ENCODE results near the gene PTGES.

Gene PTGES

GRCh38 chr9:129736334-129736733 lies 16.5 kb downstream of the PTGES start:
- no peak for TF ChIP-seq CTCF (IDR thresholded peaks at IDR 0.05; ENCODE audit: low read depth, low read length, missing control alignments)
- in situ Hi-C loops (cut with HindIII; ENCODE audit: low pct_ligation_motif_present, low sequenced_read_pairs): no loop called here
- no peak for DNase-seq

GRCh38 chr9:129735546-129735945 lies 17.3 kb downstream of the PTGES start:
- no peak for DNase-seq
- H3K27me3 ChIP-seq (replicated peaks): no peaks in the 10 kb centered on the region
- in situ Hi-C loops (cut with HindIII; ENCODE audit: low pct_ligation_motif_present, low sequenced_read_pairs): no loop called here
- H3K36me3 ChIP-seq (replicated peaks): peaks cover 16% of the 10 kb centered on the region
- no peak for TF ChIP-seq CTCF (IDR thresholded peaks at IDR 0.05; ENCODE audit: low read depth, low read length, missing control alignments)
- no peak overlapping the region for H3K27ac ChIP-seq
- no peak overlapping the region for H3K4me3 ChIP-seq (ENCODE audit: low read depth, low read length)

More at GRCh38 chr9:129736334-129736733, 16.5 kb downstream of the PTGES start:
- Histone ChIP-seq H3K36me3 (replicated peaks) (peaks cover 24% of the 10 kb centered on the region), H3K27ac (no peak overlapping the region), H3K27me3 (replicated peaks) (no peaks in the 10 kb centered on the region), H3K4me3 (ENCODE audit: low read depth, low read length) (no peak overlapping the region)

DNA sequence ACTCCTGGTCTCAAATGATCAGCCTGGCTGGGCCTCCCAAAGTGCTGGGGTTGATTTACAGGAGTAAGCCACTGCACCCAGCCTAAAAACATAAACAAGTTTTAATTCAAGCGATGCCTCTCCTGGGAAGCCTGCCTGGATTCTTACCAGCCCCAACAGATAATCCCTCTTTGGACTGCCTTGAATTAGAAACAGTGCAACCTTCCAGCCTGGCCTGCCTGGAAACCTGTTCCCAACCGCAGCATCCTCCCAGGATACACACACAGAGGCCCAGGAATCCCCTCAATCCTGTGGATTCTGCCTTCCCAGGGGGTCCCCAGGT lies 19.2 kb downstream of the PTGES start:
- Histone ChIP-seq H3K36me3 (replicated peaks) (peaks cover 6% of the 10 kb centered on the region), H3K27me3 (replicated peaks) (no peaks in the 10 kb centered on the region), H3K4me3 (ENCODE audit: low read depth, low read length) (no peak overlapping the region), H3K27ac (no peak overlapping the region)
- TF ChIP-seq CTCF (IDR thresholded peaks at IDR 0.05; ENCODE audit: low read depth, low read length, missing control alignments): no peak
- DNase-seq: no peak
- in situ Hi-C loops (cut with HindIII; ENCODE audit: low pct_ligation_motif_present, low sequenced_read_pairs): no loop called here

- H3K27me3 ChIP-seq (replicated peaks): no peaks in the 10 kb centered on the region
- H3K36me3 ChIP-seq (replicated peaks): peaks cover 1% of the 10 kb centered on the region
- no peak overlapping the region for H3K4me3 ChIP-seq (ENCODE audit: low read depth, low read length)
- DNase-seq: no peak
- in situ Hi-C loops (cut with HindIII; ENCODE audit: low pct_ligation_motif_present, low sequenced_read_pairs): no loop called here
- no peak for TF ChIP-seq CTCF (IDR thresholded peaks at IDR 0.05; ENCODE audit: low read depth, low read length, missing control alignments)
- no peak overlapping the region for H3K27ac ChIP-seq
Measured at GRCh38 chr9:129732946-129733631, 19.8 kb downstream of the PTGES start.

GRCh38 chr9:129732100-129732499 lies 20.7 kb downstream of the PTGES start:
- H3K27ac ChIP-seq: no peak overlapping the region
- in situ Hi-C loops (cut with HindIII; ENCODE audit: low pct_ligation_motif_present, low sequenced_read_pairs): no loop called here
- H3K36me3 ChIP-seq (replicated peaks): no peaks in the 10 kb centered on the region
- no peak for DNase-seq
- no peak for TF ChIP-seq CTCF (IDR thresholded peaks at IDR 0.05; ENCODE audit: low read depth, low read length, missing control alignments)
- no peaks in the 10 kb centered on the region for H3K27me3 ChIP-seq (replicated peaks)
- no peak overlapping the region for H3K4me3 ChIP-seq (ENCODE audit: low read depth, low read length)

DNA sequence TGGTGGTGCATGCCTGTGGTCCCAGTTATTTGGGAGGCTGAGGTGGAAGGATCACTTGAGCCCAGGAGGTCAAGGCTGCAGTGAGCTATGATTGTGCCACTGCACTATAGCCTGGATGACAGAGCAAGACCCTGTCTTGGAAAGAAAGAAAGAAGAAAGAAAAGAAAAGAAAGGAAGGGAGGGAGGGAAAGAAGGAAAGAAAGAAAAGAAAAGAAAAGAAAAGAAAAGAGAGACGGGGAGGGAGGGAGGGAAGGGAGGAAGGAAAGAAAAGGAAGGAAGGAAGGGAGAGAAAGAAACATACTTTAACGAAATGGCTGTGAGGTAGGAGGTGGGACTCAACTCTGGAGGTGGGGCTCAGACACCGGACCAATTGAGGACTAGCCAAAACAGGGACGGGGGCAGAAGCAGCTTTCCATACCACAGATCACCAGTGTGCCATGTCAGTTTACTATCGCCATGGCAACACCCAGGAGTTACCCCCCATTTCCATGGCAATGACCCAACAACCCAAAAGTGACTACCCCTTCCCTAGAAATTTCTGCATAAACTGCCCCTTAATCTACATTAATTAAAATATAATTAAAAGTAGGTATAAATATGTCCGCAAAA lies 21.3 kb downstream of the PTGES start:
- DNase-seq: no peak
- Histone ChIP-seq H3K4me3 (ENCODE audit: low read depth, low read length) (no peak overlapping the region), H3K27me3 (replicated peaks) (no peaks in the 10 kb centered on the region), H3K36me3 (replicated peaks) (no peaks in the 10 kb centered on the region), H3K27ac (no peak overlapping the region)
- no peak for TF ChIP-seq CTCF (IDR thresholded peaks at IDR 0.05; ENCODE audit: low read depth, low read length, missing control alignments)
- in situ Hi-C loops (cut with HindIII; ENCODE audit: low pct_ligation_motif_present, low sequenced_read_pairs): no loop called here
